Kidney (tissue), 14 donors: Measurements from ENCODE around the gene DGKG. TPM values are rescaled to one million over a fixed set of nuclear protein-coding genes. Genes with fewer than 3 reads are reported as not detected.

Experiments
- DNase-seq, 5 donors: peaks; one replicate each; pipeline ENCODE4 v3.0.0-alpha.2; 2013 to 2020
- FAIRE-seq: peaks from 2 replicates; lab custom pipeline; 2012; peaks lifted over from hg19 to GRCh38; lab: Jason Lieb, UNC
- H3K27ac ChIP-seq, 2 donors: one replicate each; pipeline ENCODE4 v1.7.0; 2013; ENCODE audit warnings: low read depth in 2 of 2, low read length in 2 of 2, inconsistent platforms in 1 of 2
- H3K27me3 ChIP-seq: one replicate; pipeline ENCODE4 v1.7.1; 2013; ENCODE audit warnings: low read length, inconsistent platforms; ENCODE audit not compliant: control insufficient read depth, insufficient read depth
- H3K36me3 ChIP-seq, 3 donors: one replicate each; pipeline versions ENCODE4 v1.7.0 to v1.7.1; 2013; ENCODE audit warnings: low read length in 3 of 3, control low read depth in 1 of 3, inconsistent platforms in 1 of 3; ENCODE audit not compliant: insufficient read depth in 3 of 3, control insufficient read depth in 2 of 3
- H3K4me1 ChIP-seq, 3 donors: one replicate each; pipeline versions ENCODE4 v1.7.0 to v1.7.1; 2013; ENCODE audit warnings: low read length in 3 of 3, inconsistent platforms in 1 of 3, low read depth in 1 of 3; ENCODE audit not compliant: control insufficient read depth in 2 of 3, insufficient read depth in 2 of 3
- H3K4me3 ChIP-seq, 3 donors: one replicate each; pipeline versions ENCODE4 v1.7.0 to v1.8.1; 2013; ENCODE audit warnings: low read length in 3 of 3, control low read depth in 1 of 3, inconsistent platforms in 1 of 3
- H3K9ac ChIP-seq, 3 donors: one replicate each; pipeline versions ENCODE4 v1.7.0 to v1.7.1; 2013; ENCODE audit warnings: low read length in 3 of 3, control low read depth in 1 of 3, inconsistent platforms in 1 of 3
- H3K9me3 ChIP-seq, 3 donors: one replicate each; pipeline versions ENCODE4 v1.7.0 to v1.7.1; 2013; ENCODE audit warnings: low read length in 3 of 3, control low read depth in 1 of 3, inconsistent platforms in 1 of 3; ENCODE audit not compliant: control insufficient read depth in 2 of 3, insufficient read depth in 1 of 3
- intact Hi-C: fragments of 100-400 bp; cut with DNase I; formaldehyde crosslinking; loops from one replicate; pipeline ENCODE4 v1.11.1; 2022
- polyA plus RNA-seq: library from polyadenylated mRNA; stranded (reverse); fragments of 350-450 nt; fragmentation: Illumina TruSeq; extraction: RNeasy Lipid Tissue Mini Kit (QIAGEN cat#74804); gene quantifications from one replicate; pipeline ENCODE4 v1.2.3, GENCODE V29; 2014; ENCODE audit warnings: low read depth, low replicate concordance; ENCODE audit not compliant: insufficient read depth
- total RNA-seq: library from RNA; stranded (reverse); fragmentation: NEBNext Ultra II Directional; extraction: Animal tissue kit (Norgen Biotek cat#: 25700); gene quantifications from one replicate; pipeline ENCODE4 v1.2.1, GENCODE V29; 2021
- TF ChIP-seq, protein P1 (sequence below): IDR thresholded peaks from 3 replicates; pipeline ENCODE4 v1.5.1; 2012; ENCODE audit warnings: mild to moderate bottlenecking, moderate library complexity, borderline replicate concordance; ENCODE audit not compliant: insufficient read depth; ENCODE audit errors: extremely low read depth
- donor health status: control.
- donor health status: control.
- donor health status: control.
- donor health status: control.
- donor health status: control.
- donor health status: DM: yes; HTN: yes; CAD: no.
- donor health status: Normal renal cell carcinoma (clear cell type).

The DGKG gene
- total and polyA plus RNA-seq, 2 donors from 2014 or later, result 0.95 to 11.4 TPM

DNA sequence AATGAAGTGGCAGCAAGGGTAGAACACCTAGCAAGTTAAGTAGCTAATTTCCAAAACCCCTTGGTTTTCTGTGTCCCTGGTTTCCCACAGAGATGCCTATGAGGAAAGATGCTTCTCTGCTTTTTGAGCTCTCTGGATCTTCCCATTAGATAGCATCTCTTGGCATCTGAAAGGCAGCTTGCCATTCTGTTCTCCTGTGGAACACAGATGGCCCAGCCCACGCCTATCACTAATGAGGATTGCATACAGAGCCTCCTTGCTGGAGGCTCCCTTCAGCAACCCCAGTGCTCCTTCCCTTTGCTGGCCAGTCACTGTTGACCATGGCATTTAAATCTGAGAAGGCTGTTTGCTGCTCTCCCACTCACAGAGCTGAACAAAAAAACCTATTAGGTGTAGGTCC lies 218.8 kb downstream of the DGKG start:
- Histone ChIP-seq H3K27me3 (no peaks in the 10 kb centered on the region), H3K4me3 (no peak overlapping the region), H3K9ac (no peak overlapping the region), H3K9me3 (no peaks in the 10 kb centered on the region), H3K4me1 (no peaks in the 10 kb centered on the region), H3K36me3 (no peaks in the 10 kb centered on the region), H3K27ac (no peak overlapping the region)
- FAIRE-seq (no peak), DNase-seq (peak in 3 of 5 donors; percentile 18 to 37 (median 36))
- intact Hi-C loops, result no loop called here
- TF ChIP-seq, protein P1, sequence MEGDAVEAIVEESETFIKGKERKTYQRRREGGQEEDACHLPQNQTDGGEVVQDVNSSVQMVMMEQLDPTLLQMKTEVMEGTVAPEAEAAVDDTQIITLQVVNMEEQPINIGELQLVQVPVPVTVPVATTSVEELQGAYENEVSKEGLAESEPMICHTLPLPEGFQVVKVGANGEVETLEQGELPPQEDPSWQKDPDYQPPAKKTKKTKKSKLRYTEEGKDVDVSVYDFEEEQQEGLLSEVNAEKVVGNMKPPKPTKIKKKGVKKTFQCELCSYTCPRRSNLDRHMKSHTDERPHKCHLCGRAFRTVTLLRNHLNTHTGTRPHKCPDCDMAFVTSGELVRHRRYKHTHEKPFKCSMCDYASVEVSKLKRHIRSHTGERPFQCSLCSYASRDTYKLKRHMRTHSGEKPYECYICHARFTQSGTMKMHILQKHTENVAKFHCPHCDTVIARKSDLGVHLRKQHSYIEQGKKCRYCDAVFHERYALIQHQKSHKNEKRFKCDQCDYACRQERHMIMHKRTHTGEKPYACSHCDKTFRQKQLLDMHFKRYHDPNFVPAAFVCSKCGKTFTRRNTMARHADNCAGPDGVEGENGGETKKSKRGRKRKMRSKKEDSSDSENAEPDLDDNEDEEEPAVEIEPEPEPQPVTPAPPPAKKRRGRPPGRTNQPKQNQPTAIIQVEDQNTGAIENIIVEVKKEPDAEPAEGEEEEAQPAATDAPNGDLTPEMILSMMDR, result no peak

DNA sequence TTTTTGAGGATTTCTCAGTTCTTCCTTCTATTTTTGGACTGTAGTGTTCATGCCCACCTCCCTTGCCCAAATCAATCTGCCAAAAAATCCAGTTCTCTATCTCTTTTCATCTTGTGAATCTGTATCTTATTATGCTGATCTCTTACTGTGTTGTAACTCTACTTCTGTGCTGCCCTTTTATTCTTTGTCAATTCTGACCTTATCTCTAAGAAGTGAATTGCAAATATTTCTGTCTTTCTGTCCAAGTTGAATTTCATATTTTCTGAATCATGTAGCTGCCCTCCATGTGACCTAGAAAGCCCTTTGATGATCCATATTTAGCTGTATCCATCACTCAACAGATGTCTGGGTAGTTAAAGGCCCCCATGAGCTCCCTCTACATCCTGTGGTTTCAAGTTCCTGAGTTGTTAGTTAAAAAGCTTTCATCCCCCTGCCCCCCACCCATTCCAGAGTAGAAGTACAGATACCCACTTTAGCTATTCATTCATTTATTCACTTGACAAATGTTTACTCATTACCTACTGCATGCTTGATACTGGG lies 219.6 kb downstream of the DGKG start:
- no peaks in the 10 kb centered on the region for H3K9me3 ChIP-seq
- no peak overlapping the region for H3K9ac ChIP-seq
- H3K27ac ChIP-seq, result no peak overlapping the region
- DNase-seq, result peak in 1 of 5 donors; percentile 25
- no peaks in the 10 kb centered on the region for H3K4me1 ChIP-seq
- no peak overlapping the region for H3K4me3 ChIP-seq
- H3K36me3 ChIP-seq, result no peaks in the 10 kb centered on the region
- intact Hi-C loops, result no loop called here
- FAIRE-seq, result no peak
- TF ChIP-seq, protein P1, result no peak
- no peaks in the 10 kb centered on the region for H3K27me3 ChIP-seq

DNA sequence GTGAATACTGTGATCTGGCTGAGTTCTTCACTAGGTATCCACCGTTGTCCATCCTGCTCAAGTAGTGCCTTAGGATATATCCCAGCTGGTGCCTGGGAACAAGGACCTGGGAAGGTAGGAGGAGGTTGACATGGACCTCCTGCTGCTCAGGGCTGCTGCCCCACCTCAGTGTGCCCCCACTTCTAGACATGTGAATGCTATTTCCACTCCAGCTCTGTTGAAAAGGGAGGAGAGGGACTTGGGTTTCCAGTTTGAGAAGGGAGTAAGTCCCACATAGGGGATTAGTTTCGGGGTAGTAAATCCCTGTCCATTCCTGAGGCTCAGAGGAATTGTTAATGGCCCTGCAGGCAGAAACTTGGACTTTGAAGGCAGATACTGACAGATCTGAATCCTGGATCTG lies 220.2 kb downstream of the DGKG start:
- Histone ChIP-seq H3K27me3 (no peaks in the 10 kb centered on the region), H3K4me3 (no peak overlapping the region), H3K9ac (no peak overlapping the region), H3K9me3 (no peaks in the 10 kb centered on the region), H3K36me3 (no peaks in the 10 kb centered on the region), H3K27ac (no peak overlapping the region), H3K4me1 (no peaks in the 10 kb centered on the region)
- intact Hi-C loops, result no loop called here
- FAIRE-seq, result no peak
- peak in 4 of 5 donors; percentile 55 to 85 (median 77) for DNase-seq
- TF ChIP-seq, protein P1, result no peak
